GM18511 (cell line): Measurements from ENCODE around the gene ACAN.

Experiments
- ATAC-seq: cut with Tn5 transposase; IDR thresholded peaks from one replicate; pipeline ENCODE4 v1.9.1; 2021; ENCODE audit warnings: mild to moderate bottlenecking, moderate library complexity; ENCODE audit not compliant: unreplicated experiment

The ACAN gene

GRCh38 chr15:88876573-88876972 is 73.3 kb downstream of the ACAN start:
- ATAC-seq: no peak

- ATAC-seq: no peak
Observed at GRCh38 chr15:88877415-88877814, 74.2 kb downstream of the ACAN start.

- no peak for ATAC-seq
Observed at GRCh38 chr15:88877906-88878305, 74.7 kb downstream of the ACAN start.

- peak; percentile 71 for ATAC-seq
Observed at GRCh38 chr15:88878720-88879184, 75.5 kb downstream of the ACAN start.

- ATAC-seq: no peak
Observed at GRCh38 chr15:88880944-88881740, 77.9 kb downstream of the ACAN start.

- no peak for ATAC-seq
Observed at GRCh38 chr15:88881775-88882174, 78.5 kb downstream of the ACAN start.

- no peak for ATAC-seq
Observed at GRCh38 chr15:88882785-88883184, 79.5 kb downstream of the ACAN start.

GRCh38 chr15:88887068-88887580 is 83.9 kb downstream of the ACAN start:
- ATAC-seq: no peak

- no peak for ATAC-seq
Observed at GRCh38 chr15:88888719-88889118, 85.5 kb downstream of the ACAN start.

- ATAC-seq: no peak
Observed at GRCh38 chr15:88890495-88890894, 87.3 kb downstream of the ACAN start.

GRCh38 chr15:88891540-88892254 is 88.5 kb downstream of the ACAN start:
- no peak for ATAC-seq

- ATAC-seq: peak; percentile 44
Observed at GRCh38 chr15:88894348-88894818, 91.1 kb downstream of the ACAN start.

- peak; percentile 54 for ATAC-seq
Observed at GRCh38 chr15:88894819-88895767, 91.9 kb downstream of the ACAN start, which contains the start of gene HAPLN3. Gene HAPLN3, minus strand, starts transcription at chr15:88895544. Its CDS starts 8,246 bp downstream, at chr15:88887298.

- ATAC-seq: no peak
Observed at GRCh38 chr15:88896333-88897033, 93.2 kb downstream of the ACAN start.

- ATAC-seq: no peak
Observed at GRCh38 chr15:88897142-88897455, 93.9 kb downstream of the ACAN start.

GRCh38 chr15:88897456-88898194 is 94.4 kb downstream of the ACAN start:
- ATAC-seq: peak; percentile 95

GRCh38 chr15:88898736-88899135 is 95.5 kb downstream of the ACAN start:
- no peak for ATAC-seq

GRCh38 chr15:88899251-88899650 is 96.0 kb downstream of the ACAN start:
- ATAC-seq: no peak

- ATAC-seq: no peak
Observed at GRCh38 chr15:88900309-88900981, 97.2 kb downstream of the ACAN start.
